Colonic mucosa (tissue), 4 donors: ENCODE measurements around the gene ABHD10. TPM values are rescaled to one million over a fixed set of nuclear protein-coding genes. Genes with fewer than 3 reads are reported as not detected.

Experiments
- DNase-seq: peaks from one replicate; pipeline ENCODE4 v3.0.0-alpha.2; 2020
- H3K27ac ChIP-seq: fragments of 200-600 bp; one replicate; pipeline ENCODE4 v1.8.0; 2021
- H3K27me3 ChIP-seq: fragments of 200-600 bp; one replicate; pipeline ENCODE4 v1.8.0; 2021
- H3K36me3 ChIP-seq: fragments of 200-600 bp; one replicate; pipeline ENCODE4 v1.8.0; 2021
- H3K4me1 ChIP-seq: fragments of 200-600 bp; one replicate; pipeline ENCODE4 v1.8.0; 2021; ENCODE audit warnings: mild to moderate bottlenecking
- H3K4me3 ChIP-seq: fragments of 200-600 bp; one replicate; pipeline ENCODE4 v1.8.0; 2021
- H3K9ac ChIP-seq, 2 donors: one replicate each; pipeline ENCODE4 v1.7.0; 2013; ENCODE audit warnings: control low read depth in 2 of 2, low read depth in 2 of 2, low read length in 2 of 2
- H3K9me3 ChIP-seq: fragments of 200-600 bp; one replicate; pipeline ENCODE4 v1.8.0; 2021
- intact Hi-C: fragments of 100-400 bp; cut with DNase I; formaldehyde crosslinking; loops from one replicate; pipeline ENCODE4 v1.14.1; 2022
- total RNA-seq, 2 donors: library from RNA; stranded (reverse); fragmentation: NEBNext Ultra II Directional in 1 of 2; extraction: Animal tissue kit (Norgen Biotek cat#: 25700) in 1 of 2; gene quantifications; one replicate each; pipeline ENCODE4 v1.2.1, GENCODE V29; 2021
- TF ChIP-seq, protein P1 (sequence below): fragments of 200-600 bp; IDR thresholded peaks from one replicate; pipeline ENCODE4 v1.8.0; 2022; ENCODE audit warnings: antibody characterized with exemption, mild to moderate bottlenecking
- donor health status: healthy.
- donor health status: DM: no; HTN: no; CAD: no.
- donor health status: DM: no; HTN: no; CAD: no.

ABHD10 gene
- total RNA-seq, 2 donors from 2014 or later: 27.8 to 31.7 TPM

- Histone ChIP-seq H3K9ac (no peak overlapping the region), H3K9me3 (no peaks in the 10 kb centered on the region), H3K4me1 (no peaks in the 10 kb centered on the region), H3K27me3 (no peaks in the 10 kb centered on the region), H3K36me3 (no peaks in the 10 kb centered on the region), H3K4me3 (no peak overlapping the region), H3K27ac (no peak overlapping the region)
- TF ChIP-seq, protein P1, sequence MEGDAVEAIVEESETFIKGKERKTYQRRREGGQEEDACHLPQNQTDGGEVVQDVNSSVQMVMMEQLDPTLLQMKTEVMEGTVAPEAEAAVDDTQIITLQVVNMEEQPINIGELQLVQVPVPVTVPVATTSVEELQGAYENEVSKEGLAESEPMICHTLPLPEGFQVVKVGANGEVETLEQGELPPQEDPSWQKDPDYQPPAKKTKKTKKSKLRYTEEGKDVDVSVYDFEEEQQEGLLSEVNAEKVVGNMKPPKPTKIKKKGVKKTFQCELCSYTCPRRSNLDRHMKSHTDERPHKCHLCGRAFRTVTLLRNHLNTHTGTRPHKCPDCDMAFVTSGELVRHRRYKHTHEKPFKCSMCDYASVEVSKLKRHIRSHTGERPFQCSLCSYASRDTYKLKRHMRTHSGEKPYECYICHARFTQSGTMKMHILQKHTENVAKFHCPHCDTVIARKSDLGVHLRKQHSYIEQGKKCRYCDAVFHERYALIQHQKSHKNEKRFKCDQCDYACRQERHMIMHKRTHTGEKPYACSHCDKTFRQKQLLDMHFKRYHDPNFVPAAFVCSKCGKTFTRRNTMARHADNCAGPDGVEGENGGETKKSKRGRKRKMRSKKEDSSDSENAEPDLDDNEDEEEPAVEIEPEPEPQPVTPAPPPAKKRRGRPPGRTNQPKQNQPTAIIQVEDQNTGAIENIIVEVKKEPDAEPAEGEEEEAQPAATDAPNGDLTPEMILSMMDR: no peak
- no peak for DNase-seq
- intact Hi-C loops: no loop called here
Measured at GRCh38 chr3:111949712-111950111, 29.1 kb upstream of the ABHD10 start.

GRCh38 chr3:111951032-111951431, 27.8 kb upstream of the ABHD10 start:
- intact Hi-C loops: no loop called here
- no peak for DNase-seq
- no peaks in the 10 kb centered on the region for H3K27me3 ChIP-seq
- H3K4me1 ChIP-seq: no peaks in the 10 kb centered on the region
- no peaks in the 10 kb centered on the region for H3K36me3 ChIP-seq
- TF ChIP-seq, protein P1: no peak
- no peak overlapping the region for H3K4me3 ChIP-seq
- no peaks in the 10 kb centered on the region for H3K9me3 ChIP-seq
- no peak overlapping the region for H3K9ac ChIP-seq
- no peak overlapping the region for H3K27ac ChIP-seq

DNA sequence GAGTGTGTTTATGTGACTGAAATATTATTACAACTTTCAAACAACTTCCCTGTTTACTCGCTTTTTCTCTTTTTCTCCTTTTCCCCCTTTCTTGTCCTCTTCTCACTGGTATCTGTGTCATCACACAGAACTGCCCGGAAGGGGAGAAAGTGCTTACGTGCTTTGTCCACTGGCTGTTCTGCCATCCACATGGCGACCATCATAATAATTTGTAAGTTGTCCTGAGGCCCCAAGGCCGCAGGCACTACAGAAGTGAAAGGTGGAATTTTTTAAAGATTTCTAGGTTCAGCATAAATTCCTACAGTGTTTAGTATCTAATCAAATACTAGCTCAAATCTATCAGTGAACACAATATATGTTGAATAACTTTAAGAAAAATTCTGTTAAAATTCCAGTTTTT, 26.7 kb upstream of the ABHD10 start:
- H3K27me3 ChIP-seq: no peaks in the 10 kb centered on the region
- no peak overlapping the region for H3K4me3 ChIP-seq
- H3K9me3 ChIP-seq: no peaks in the 10 kb centered on the region
- TF ChIP-seq, protein P1: no peak
- intact Hi-C loops: no loop called here
- H3K36me3 ChIP-seq: no peaks in the 10 kb centered on the region
- H3K4me1 ChIP-seq: no peaks in the 10 kb centered on the region
- no peak for DNase-seq
- H3K9ac ChIP-seq: no peak overlapping the region
- no peak overlapping the region for H3K27ac ChIP-seq

GRCh38 chr3:111952866-111953450, 25.9 kb upstream of the ABHD10 start:
- Histone ChIP-seq H3K4me1 (no peaks in the 10 kb centered on the region), H3K9me3 (no peaks in the 10 kb centered on the region), H3K27me3 (no peaks in the 10 kb centered on the region), H3K27ac (no peak overlapping the region), H3K9ac (no peak overlapping the region), H3K4me3 (no peak overlapping the region), H3K36me3 (no peaks in the 10 kb centered on the region)
- intact Hi-C loops: no loop called here
- TF ChIP-seq, protein P1: no peak
- no peak for DNase-seq

DNA sequence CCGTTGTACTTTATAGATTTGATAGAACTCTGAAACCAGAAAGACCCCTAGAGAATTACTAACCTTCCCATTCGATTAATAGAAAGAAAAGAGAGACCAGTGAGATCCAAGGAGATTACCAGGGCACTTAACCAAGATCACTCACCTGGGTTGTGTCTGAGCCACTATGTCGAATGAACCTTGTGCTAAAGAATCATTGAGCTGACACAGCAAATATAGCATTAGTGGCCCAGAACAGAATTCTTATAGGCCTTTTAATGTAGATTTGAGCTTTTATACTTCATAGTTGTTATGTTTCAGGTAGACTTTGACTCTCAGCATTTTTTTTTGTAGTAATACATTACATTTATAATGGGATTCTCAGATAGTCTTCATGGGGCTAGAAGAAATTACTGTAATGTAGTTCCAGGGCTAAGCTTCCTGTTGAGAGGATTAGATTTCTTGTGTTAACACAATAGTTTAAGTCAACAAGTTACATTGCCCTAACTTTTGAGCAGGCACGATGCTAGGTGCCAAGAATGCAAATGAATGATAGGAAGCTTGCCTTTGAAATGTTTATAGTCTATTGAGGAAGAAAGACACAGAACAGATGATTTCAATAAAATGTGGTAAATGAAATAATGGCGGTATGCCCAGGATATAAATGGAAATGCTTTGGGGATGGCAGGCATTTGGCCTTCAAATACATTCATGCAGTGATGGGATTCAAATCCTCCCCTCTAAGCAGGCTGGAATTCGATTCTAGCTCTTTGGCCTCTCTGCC, 24.4 kb upstream of the ABHD10 start:
- intact Hi-C loops: no loop called here
- Histone ChIP-seq H3K9me3 (no peaks in the 10 kb centered on the region), H3K27ac (no peak overlapping the region), H3K9ac (no peak overlapping the region), H3K27me3 (no peaks in the 10 kb centered on the region), H3K36me3 (no peaks in the 10 kb centered on the region), H3K4me1 (no peaks in the 10 kb centered on the region), H3K4me3 (no peak overlapping the region)
- no peak for DNase-seq
- TF ChIP-seq, protein P1: no peak
